HCT116 (cell line): Measurements from ENCODE around the gene MAP3K10. TPM values are rescaled to one million over a fixed set of nuclear protein-coding genes. Genes with fewer than 3 reads are reported as not detected.
A peak's percentile ranks its signal among the peaks of the same experiment; 100 is the strongest.

Source experiments
- ATAC-seq: fragments of 200-7000 bp; cut with Tn5 transposase; 2 replicates; pipeline ENCODE4 v1.9.1; 2020; ENCODE audit warnings: mild to moderate bottlenecking, moderate library complexity
- BruUV-seq: library from RNA; stranded (reverse); fragments of 400-500 nt; replicated peaks from 2 replicates; lab custom pipeline; 2021; lab: Mats Ljungman, UMichigan
- CTCF ChIA-PET: fragments of 300-600 bp; sonication (Branson Sonifier 250); formaldehyde crosslinking; loops from one replicate; lab custom pipeline; 2021; ENCODE audit warnings: antibody characterized with exemption; lab: Charles Lee
- POLR2A ChIA-PET: fragments of 300-600, 350-600 bp; sonication (Branson Sonifier 250); formaldehyde crosslinking; loops from one replicate; lab custom pipeline; 2021; ENCODE audit warnings: antibody characterized with exemption; lab: Charles Lee
- RAD21 ChIA-PET, 2 experiments: fragments of 300-600 bp; sonication (Branson Sonifier 250); formaldehyde crosslinking; loops; one replicate each; lab custom pipeline; 2023; ENCODE audit warnings: low total read pairs in 2 of 2; ENCODE audit not compliant: uncharacterized antibody in 2 of 2, unreplicated experiment in 2 of 2, low non-redundant PET in 1 of 2; lab: Charles Lee
- DNase-seq: peaks from one replicate; pipeline ENCODE4 v3.0.0-alpha.2; 2010; ENCODE audit warnings: low read depth, low spot score
- H2AFZ ChIP-seq: fragments of 200-600 bp; shearing (Covaris generic), sonication (generic); 2 replicates; pipeline ENCODE4 v1.6.1; 2017; ENCODE audit warnings: low read depth, mixed run types, mixed read lengths, antibody characterized with exemption, low read length; ENCODE audit not compliant: poor library complexity, severe bottlenecking
- H3K27ac ChIP-seq: 2 replicates; pipeline ENCODE4 v1.5.1; 2012; ENCODE audit warnings: low read depth, low read length
- H3K27me3 ChIP-seq: fragments of 200-600 bp; sonication (generic); 2 replicates; pipeline ENCODE4 v1.6.1; 2016; ENCODE audit warnings: mixed run types, low read length, mixed read lengths; ENCODE audit not compliant: insufficient read depth
- H3K36me3 ChIP-seq, 2 experiments: fragments of 200-500 bp in 1 of 2; fragments of 200-600 bp in 1 of 2; sonication (Bioruptor generic) in 1 of 2; sonication (generic) in 1 of 2; 2 replicates each; pipeline versions ENCODE4 v1.5.1 to v1.6.1; 2014 to 2016; ENCODE audit warnings: low read length in 2 of 2, inconsistent platforms in 1 of 2, mixed read lengths in 1 of 2, mixed run types in 1 of 2; ENCODE audit not compliant: insufficient read depth in 2 of 2, control insufficient read depth in 1 of 2
- H3K4me1 ChIP-seq, 2 experiments: fragments of 200-600 bp in 1 of 2; sonication (generic) in 1 of 2; 2 replicates each; pipeline versions ENCODE4 v1.5.1 to v1.6.1; 2012 to 2017; ENCODE audit warnings: low read length in 2 of 2, inconsistent platforms in 1 of 2, mild to moderate bottlenecking in 1 of 2, mixed read lengths in 1 of 2, mixed run types in 1 of 2, moderate library complexity in 1 of 2; ENCODE audit not compliant: insufficient read depth in 2 of 2, control insufficient read depth in 1 of 2
- H3K4me2 ChIP-seq: fragments of 200-600 bp; sonication (generic); 2 replicates; pipeline ENCODE4 v1.6.1; 2017; ENCODE audit warnings: mixed run types, low read length, mixed read lengths
- H3K4me3 ChIP-seq, 2 experiments: fragments of 200-600 bp in 1 of 2; sonication (generic) in 1 of 2; replicated peaks in 1 of 2; 2 replicates each; pipeline ENCODE4 v1.5.1; 2011 to 2016; ENCODE audit warnings: low read length in 2 of 2, control low read depth in 1 of 2, low read depth in 1 of 2, mild to moderate bottlenecking in 1 of 2, mixed read lengths in 1 of 2, mixed run types in 1 of 2
- H3K79me2 ChIP-seq: fragments of 200-600 bp; sonication (generic); 2 replicates; pipeline ENCODE4 v1.6.1; 2017; ENCODE audit warnings: mild to moderate bottlenecking, mixed run types, low read length, moderate library complexity, mixed read lengths; ENCODE audit not compliant: insufficient read depth
- H3K9ac ChIP-seq: fragments of 200-600 bp; sonication (generic); 2 replicates; pipeline ENCODE4 v1.6.1; 2016; ENCODE audit warnings: low read length, mixed read lengths
- H3K9me2 ChIP-seq: fragments of 200-600 bp; sonication (generic), shearing (Covaris generic); 2 replicates; pipeline ENCODE4 v1.6.1; 2017; ENCODE audit warnings: mixed run types, mild to moderate bottlenecking, moderate library complexity; ENCODE audit not compliant: insufficient read depth
- H3K9me3 ChIP-seq, 2 experiments: fragments of 200-500 bp in 1 of 2; fragments of 200-600 bp in 1 of 2; sonication (Bioruptor generic) in 1 of 2; sonication (generic) in 1 of 2; 2 replicates each; pipeline ENCODE4 v1.6.1; 2014 to 2017; ENCODE audit warnings: low read length in 2 of 2, mixed read lengths in 2 of 2, inconsistent platforms in 1 of 2, low read depth in 1 of 2, mild to moderate bottlenecking in 1 of 2, mixed run types in 1 of 2, moderate library complexity in 1 of 2; ENCODE audit not compliant: control insufficient read depth in 1 of 2, insufficient read depth in 1 of 2
- H4K20me1 ChIP-seq: fragments of 200-600 bp; sonication (generic), shearing (Covaris generic); 2 replicates; pipeline ENCODE4 v1.6.1; 2017; ENCODE audit warnings: mixed run types, mild to moderate bottlenecking, moderate library complexity; ENCODE audit not compliant: insufficient read depth
- CBX3 ChIP-seq: IDR thresholded peaks from 2 replicates; pipeline ENCODE4 v1.6.1; 2012; ENCODE audit warnings: low read depth
- CTCF ChIP-seq, 3 experiments: fragments of 200-600 bp in 1 of 3; sonication (generic) in 1 of 3; IDR thresholded peaks in 2 of 3; conservative IDR thresholded peaks in 1 of 3; 2 replicates each; pipeline ENCODE4 v1.5.1; 2012 to 2017; ENCODE audit warnings: low read depth in 2 of 3, low read length in 2 of 3, antibody characterized with exemption in 1 of 3, borderline replicate concordance in 1 of 3, control low read depth in 1 of 3, mild to moderate bottlenecking in 1 of 3, mixed read lengths in 1 of 3, mixed run types in 1 of 3, moderate library complexity in 1 of 3; ENCODE audit not compliant: insufficient read depth in 1 of 3
- ELF1 ChIP-seq: IDR thresholded peaks from 2 replicates; pipeline ENCODE4 v1.6.1; 2012; ENCODE audit warnings: low read depth, borderline replicate concordance
- EZH2 ChIP-seq: fragments of 200-600 bp; sonication (generic); IDR thresholded peaks from 2 replicates; pipeline ENCODE4 v1.6.1; 2017; ENCODE audit warnings: antibody characterized with exemption, mixed run types
- JUND ChIP-seq: IDR thresholded peaks from 2 replicates; pipeline ENCODE4 v1.6.1; 2012
- POLR2A ChIP-seq: IDR thresholded peaks from 2 replicates; pipeline ENCODE4 v1.7.0; 2011; ENCODE audit warnings: borderline replicate concordance; ENCODE audit not compliant: insufficient read depth, insufficient read length; ENCODE audit errors: extremely low read depth
- RAD21 ChIP-seq: IDR thresholded peaks from 2 replicates; pipeline ENCODE4 v1.6.1; 2012; ENCODE audit warnings: low read depth, mild to moderate bottlenecking
- TCF7L2 ChIP-seq: IDR thresholded peaks from 2 replicates; pipeline ENCODE4 v1.7.0; 2011; ENCODE audit warnings: borderline replicate concordance, inconsistent platforms; ENCODE audit not compliant: insufficient read depth, insufficient read length; ENCODE audit errors: extremely low read depth
- ZBTB33 ChIP-seq: IDR thresholded peaks from 2 replicates; pipeline ENCODE4 v1.6.1; 2011; ENCODE audit warnings: mild to moderate bottlenecking, low read length, moderate library complexity; ENCODE audit not compliant: insufficient replicate concordance; ENCODE audit errors: extremely low read depth
- intact Hi-C: fragments of 100-400 bp; cut with micrococcal nuclease; formaldehyde crosslinking; loops from 2 replicates; pipeline ENCODE4 v1.10.0; 2022
- total RNA-seq: library from RNA; stranded (reverse); gene quantifications from one replicate; pipeline ENCODE4 v1.2.1, GENCODE V29; 2021; ENCODE audit not compliant: unreplicated experiment
- TF ChIP-seq, protein P1 (sequence below): IDR thresholded peaks from 2 replicates; pipeline ENCODE4 v1.6.1; 2012

MAP3K10 gene
- total RNA-seq, 1 experiment from 2014 or later, result 17.3 TPM

DNA sequence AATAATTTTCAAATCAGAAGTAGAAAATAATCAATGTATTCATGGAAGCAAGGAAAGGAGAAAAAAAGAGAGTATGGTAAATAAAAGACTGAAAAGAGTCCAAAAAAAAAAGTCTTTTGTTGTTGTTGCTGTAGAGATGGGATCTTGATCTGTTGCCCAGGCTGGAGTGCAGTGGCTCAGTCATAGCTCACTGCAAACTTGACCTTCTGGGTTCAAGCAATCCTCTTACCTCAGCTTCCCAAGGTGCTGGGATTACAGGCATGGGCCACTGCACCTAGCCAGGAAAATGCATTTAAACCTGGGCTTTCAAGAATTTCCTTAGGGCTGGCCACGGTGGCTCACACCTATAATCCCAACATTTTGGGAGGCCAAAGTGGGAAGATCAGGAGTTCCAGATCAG lies 7.0 kb upstream of the MAP3K10 start:
- no peak for ATAC-seq
- POLR2A ChIA-PET, result no interaction called here

GRCh38 chr19:40191836-40192646 lies 815 bp downstream of the MAP3K10 start:
- H3K27me3 ChIP-seq, result no peaks in the 10 kb centered on the region
- no peak for TF ChIP-seq ZBTB33
- TF ChIP-seq JUND, result no peak
- no peak for TF ChIP-seq POLR2A
- peak; percentile 35 for TF ChIP-seq RAD21
- TF ChIP-seq CTCF (IDR thresholded peaks at IDR 0.05 in 2 of 3, conservative IDR thresholded peaks at IDR 0.05 in 1 of 3; ENCODE audit: borderline replicate concordance in 1 of 3, insufficient read depth in 1 of 3, low read depth in 2 of 3, low read length in 2 of 3), result peak in 2 of 3 experiments; percentile 5 to 7; a peak in 1 of 6 replicates
- TF ChIP-seq TCF7L2, result peak; percentile 26
- ChIA-PET RAD21 (interaction anchor here in 1 of 2 experiments (0.6 kb wide), 1 partner anchor 40 kb away, joined by 5 read pairs; no protein-coding TSS in a partner anchor), CTCF (interaction anchor here (0.6 to 2.3 kb wide), 3 partner anchors 25 to 28 kb away, joined by 4 to 8 read pairs (median 4); no protein-coding TSS in a partner anchor), POLR2A (no interaction called here)
- peak overlapping the region; percentile 19; the same call in 1 of the 2 replicates for H3K27ac ChIP-seq
- ATAC-seq (peak; percentile 58), DNase-seq (no peak)
- no peaks in the 10 kb centered on the region for H3K9me2 ChIP-seq
- H3K79me2 ChIP-seq, result no peaks in the 10 kb centered on the region
- H3K4me1 ChIP-seq, result peaks cover 14 to 24% of the 10 kb centered on the region in 2 experiments
- peak overlapping the region; percentile 80 for H3K4me2 ChIP-seq
- peak overlapping the region; percentile 53 for H3K9ac ChIP-seq
- H3K36me3 ChIP-seq, result no peaks in the 10 kb centered on the region
- no peaks in the 10 kb centered on the region for H3K9me3 ChIP-seq
- H4K20me1 ChIP-seq, result no peaks in the 10 kb centered on the region
- no peak overlapping the region for H2AFZ ChIP-seq
- H3K4me3 ChIP-seq, result peak overlapping the region; percentile 80 to 92
- intact Hi-C loops, result no loop called here
- no TSS peak for BruUV-seq

More for the DNA sequence above, 7.0 kb upstream of the MAP3K10 start:
- Histone ChIP-seq H4K20me1 (no peaks in the 10 kb centered on the region), H3K9me2 (no peaks in the 10 kb centered on the region), H3K9me3 (no peaks in the 10 kb centered on the region), H3K4me2 (no peak overlapping the region), H2AFZ (no peak overlapping the region), H3K9ac (no peak overlapping the region), H3K4me1 (no peaks in the 10 kb centered on the region), H3K36me3 (no peaks in the 10 kb centered on the region), H3K27me3 (no peaks in the 10 kb centered on the region), H3K27ac (no peak overlapping the region), H3K4me3 (no peak overlapping the region), H3K79me2 (no peaks in the 10 kb centered on the region)
- CTCF ChIA-PET, result interaction anchor here (0.9 to 1.9 kb wide), 2 partner anchors 19 to 33 kb away, joined by 4 to 5 read pairs; no protein-coding TSS in a partner anchor
- no peak for DNase-seq
- no TSS peak for BruUV-seq
- intact Hi-C loops, result no loop called here
- RAD21 ChIA-PET, result no interaction called here
- TF ChIP-seq CBX3, result no peak
- TF ChIP-seq ELF1, result no peak
- no peak for TF ChIP-seq POLR2A
- no peak for TF ChIP-seq EZH2
- no peak for TF ChIP-seq JUND
- TF ChIP-seq TCF7L2, result no peak
- TF ChIP-seq RAD21, result no peak
- TF ChIP-seq, protein P1, sequence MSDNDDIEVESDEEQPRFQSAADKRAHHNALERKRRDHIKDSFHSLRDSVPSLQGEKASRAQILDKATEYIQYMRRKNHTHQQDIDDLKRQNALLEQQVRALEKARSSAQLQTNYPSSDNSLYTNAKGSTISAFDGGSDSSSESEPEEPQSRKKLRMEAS, result no peak
